ENCODE data around the gene RRP7A.
A peak's percentile ranks its signal among the peaks of the same experiment; 100 is the strongest.
"Not testable (repeated sequence)": the region's sequence is repeated elsewhere in the genome, so short reads cannot be mapped to it uniquely, and the experiment has no call there.

Gene RRP7A

GRCh38 chr22:42492323-42492690 is 27.3 kb downstream of the RRP7A start:
- TF ChIP-seq CTCF (IDR thresholded peaks at IDR 0.05; ENCODE audit: borderline replicate concordance, insufficient read depth, low read depth, low read length) = no peak
- no peak overlapping the region for H3K4me3 ChIP-seq (ENCODE audit: low read depth, low read length)

- no peak for TF ChIP-seq CTCF (IDR thresholded peaks at IDR 0.05; ENCODE audit: borderline replicate concordance, insufficient read depth, low read depth, low read length)
- no peak overlapping the region for H3K4me3 ChIP-seq (ENCODE audit: low read depth, low read length)
Measured at GRCh38 chr22:42490243-42490832, 29.3 kb downstream of the RRP7A start.

- no peak overlapping the region for H3K4me3 ChIP-seq (ENCODE audit: low read depth, low read length)
- no peak for TF ChIP-seq CTCF (IDR thresholded peaks at IDR 0.05; ENCODE audit: borderline replicate concordance, insufficient read depth, low read depth, low read length)
Measured at GRCh38 chr22:42489000-42489399, 30.6 kb downstream of the RRP7A start.

- TF ChIP-seq CTCF (IDR thresholded peaks at IDR 0.05; ENCODE audit: borderline replicate concordance, insufficient read depth, low read depth, low read length) = no peak
- H3K4me3 ChIP-seq (ENCODE audit: low read depth, low read length) = no peak overlapping the region
Measured at GRCh38 chr22:42484506-42484905, 35.1 kb downstream of the RRP7A start.

- not testable (repeated sequence) for H3K4me3 ChIP-seq (ENCODE audit: low read depth, low read length)
Measured at GRCh38 chr22:42483610-42484223, 35.9 kb downstream of the RRP7A start.

GRCh38 chr22:42475122-42475521 is 44.5 kb downstream of the RRP7A start:
- TF ChIP-seq CTCF (IDR thresholded peaks at IDR 0.05; ENCODE audit: borderline replicate concordance, insufficient read depth, low read depth, low read length) = no peak
- H3K4me3 ChIP-seq (ENCODE audit: low read depth, low read length) = no peak overlapping the region

GRCh38 chr22:42473484-42474193 is 46.0 kb downstream of the RRP7A start:
- no peak overlapping the region for H3K4me3 ChIP-seq (ENCODE audit: low read depth, low read length)
- peak; percentile 68; the same call in 1 of the 2 replicates for TF ChIP-seq CTCF (IDR thresholded peaks at IDR 0.05; ENCODE audit: borderline replicate concordance, insufficient read depth, low read depth, low read length)

All from GM12875 (cell line).